CD4-positive, alpha-beta T cell treated with Interleukin-10 for 1 hour (primary cell): Measurements from ENCODE around the gene SIX1.

Experiments used
- DNase-seq: peaks from one replicate; pipeline ENCODE4 v3.0.0-alpha.2; 2020

Gene SIX1

GRCh38 chr14:60648934-60649874 lies at the start of gene SIX1:
TSS of gene SIX1 (minus strand) at chr14:60649477. CDS start at chr14:60649189, 288 bp downstream.
- no peak for DNase-seq

- DNase-seq = no peak
These were observed 46.0 kb upstream of the SIX1 start for GRCh38 chr14:60695327-60695726.

DNA sequence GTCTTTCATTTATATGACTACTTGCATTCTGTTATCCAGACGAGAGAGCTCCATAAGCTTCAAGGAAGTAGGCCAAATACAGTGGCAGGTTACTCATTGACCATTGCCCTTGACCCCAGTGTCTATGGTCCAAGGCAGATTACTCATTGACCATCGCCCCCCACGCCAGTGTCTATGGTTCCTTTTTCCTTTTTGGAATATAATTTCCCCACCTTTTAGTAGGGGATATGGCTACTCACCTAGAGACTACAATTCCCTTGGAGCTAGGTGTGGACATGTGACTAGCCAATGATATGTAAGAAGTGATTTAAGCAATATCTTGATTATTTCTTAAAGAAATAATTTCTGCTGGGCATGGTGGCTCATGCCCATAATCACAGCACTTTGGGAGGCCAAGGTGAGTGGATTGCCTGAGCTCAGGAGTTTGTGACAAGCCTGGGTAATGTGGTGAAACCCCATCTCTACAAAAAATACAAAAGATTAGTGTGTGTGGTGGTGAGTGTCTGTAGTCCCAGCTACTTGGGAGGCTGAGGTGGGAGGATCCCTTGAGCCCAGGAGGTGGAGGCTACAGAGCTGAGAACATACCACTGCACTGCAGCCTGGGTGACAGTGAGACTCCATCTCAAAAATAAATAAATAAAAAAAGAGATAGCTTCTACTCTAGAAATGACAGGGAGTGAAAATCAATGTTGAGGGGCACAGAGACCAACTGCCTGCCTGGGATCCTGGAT lies 42.3 kb upstream of the SIX1 start:
- no peak for DNase-seq

DNA sequence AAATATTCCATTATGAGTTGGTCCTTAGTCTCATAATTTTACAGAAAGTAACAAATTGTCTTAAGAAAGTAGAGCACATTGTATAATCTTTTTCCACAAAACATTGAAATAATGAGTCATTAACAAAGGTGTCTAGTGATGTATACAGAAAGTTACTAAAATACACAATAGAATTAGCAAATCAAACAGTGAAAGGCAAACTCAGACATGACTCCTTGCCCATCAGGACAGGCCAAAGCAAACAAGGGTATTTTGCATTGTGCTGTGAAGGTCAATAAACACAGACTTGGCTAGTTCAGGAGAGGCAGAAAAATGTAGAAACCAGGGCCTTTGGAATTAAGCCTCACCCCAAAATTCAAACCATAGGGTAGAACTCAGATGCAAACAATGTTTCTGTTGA lies 37.6 kb upstream of the SIX1 start:
- no peak for DNase-seq

- DNase-seq = no peak
These were observed 34.9 kb upstream of the SIX1 start for GRCh38 chr14:60684203-60684602.

GRCh38 chr14:60681271-60681670 lies 32.0 kb upstream of the SIX1 start:
- DNase-seq = no peak

DNA sequence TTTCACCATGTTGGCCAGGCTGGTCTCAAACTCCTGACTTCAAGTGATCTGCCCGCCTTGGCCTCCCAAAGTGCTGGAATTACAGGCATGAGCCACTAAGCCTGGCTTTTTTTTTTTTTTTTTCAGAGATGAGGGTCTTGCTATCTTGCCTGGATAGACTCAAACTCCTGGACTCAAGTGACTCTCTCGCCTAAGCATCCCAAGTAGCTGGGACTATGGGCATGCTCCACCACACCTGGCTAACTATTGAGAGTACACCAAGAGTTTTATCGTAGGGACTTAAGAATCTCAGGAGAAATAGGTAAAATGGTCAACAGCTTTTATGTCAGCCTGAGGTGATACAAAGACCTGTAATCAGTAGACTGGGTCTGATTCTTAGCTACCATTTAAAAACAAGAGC lies 31.2 kb upstream of the SIX1 start:
- no peak for DNase-seq

DNA sequence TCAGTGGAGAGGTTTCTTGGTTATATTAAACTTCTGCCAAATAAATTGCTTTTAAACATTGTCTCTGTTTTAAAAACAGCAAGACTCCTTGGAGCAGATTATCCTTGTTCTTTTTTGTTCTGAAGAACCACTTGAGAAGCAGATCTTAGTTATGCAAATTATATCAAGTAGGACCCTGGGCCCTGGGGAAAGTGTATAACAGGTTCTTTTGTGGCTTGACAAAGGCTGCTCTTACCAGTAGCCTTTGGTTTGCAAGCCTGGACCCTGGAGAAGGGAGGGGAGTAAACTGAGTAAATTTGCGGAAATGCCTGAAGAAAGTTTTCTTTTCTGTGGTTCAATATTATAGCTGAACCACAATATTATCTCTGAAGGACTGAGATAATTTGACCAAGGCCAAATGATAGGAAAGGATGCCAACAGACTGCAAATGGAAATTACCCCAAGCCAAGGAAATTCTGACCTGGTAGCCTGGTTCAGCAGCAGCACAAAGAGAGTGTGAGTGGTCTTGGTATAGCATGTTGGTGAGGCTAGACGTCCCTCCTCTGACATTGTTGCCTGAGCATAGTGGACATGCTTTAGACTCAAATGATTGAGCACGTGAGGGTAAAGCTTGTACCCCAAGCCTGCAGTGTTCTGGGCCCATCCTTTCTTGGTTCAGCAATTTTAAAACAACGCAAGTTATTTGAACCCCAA lies 30.4 kb upstream of the SIX1 start:
- no peak for DNase-seq

DNA sequence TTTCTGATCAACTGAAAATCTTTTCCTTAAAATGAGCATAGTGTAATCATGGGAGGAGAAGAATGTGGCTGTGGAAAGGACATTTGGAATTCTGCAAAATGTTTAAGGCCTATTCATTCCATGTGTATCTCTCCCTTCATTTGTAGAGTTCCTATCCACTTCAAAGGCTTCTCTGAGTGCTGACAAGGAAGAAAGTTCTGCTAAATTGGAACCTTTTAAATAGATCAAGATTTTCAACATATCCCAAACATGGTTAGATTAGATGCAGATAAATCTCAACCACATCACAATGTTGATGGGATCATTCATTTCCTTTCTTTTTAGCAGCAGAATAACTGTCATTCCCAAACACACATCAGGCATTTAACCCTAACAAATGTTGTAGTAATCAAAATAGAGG lies 28.4 kb upstream of the SIX1 start:
- no peak for DNase-seq

- no peak for DNase-seq
These were observed 21.7 kb upstream of the SIX1 start for GRCh38 chr14:60670989-60671388.

- no peak for DNase-seq
These were observed 19.3 kb upstream of the SIX1 start for GRCh38 chr14:60668431-60669112.

- no peak for DNase-seq
These were observed 15.9 kb upstream of the SIX1 start for GRCh38 chr14:60665177-60665550.

DNA sequence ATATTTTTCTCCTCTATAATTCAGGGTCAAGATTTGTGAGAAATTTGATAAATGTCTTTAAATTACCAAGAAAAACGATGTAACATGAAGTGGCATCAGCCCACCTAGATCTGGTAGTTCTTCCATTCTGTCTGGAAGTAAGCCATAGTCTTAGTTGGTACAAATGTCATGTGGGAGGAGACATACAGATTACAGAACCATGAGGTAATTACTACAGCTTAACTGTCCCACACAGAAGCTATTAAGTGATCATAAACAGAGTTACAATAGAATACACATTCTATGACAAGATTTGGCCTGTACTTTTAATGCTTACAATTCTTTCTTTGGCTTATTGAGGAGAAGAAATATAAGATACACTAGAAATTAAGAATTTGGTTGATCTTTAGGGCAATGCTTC lies 13.7 kb upstream of the SIX1 start:
- no peak for DNase-seq

- no peak for DNase-seq
These were observed 12.4 kb upstream of the SIX1 start for GRCh38 chr14:60661721-60662120.

DNA sequence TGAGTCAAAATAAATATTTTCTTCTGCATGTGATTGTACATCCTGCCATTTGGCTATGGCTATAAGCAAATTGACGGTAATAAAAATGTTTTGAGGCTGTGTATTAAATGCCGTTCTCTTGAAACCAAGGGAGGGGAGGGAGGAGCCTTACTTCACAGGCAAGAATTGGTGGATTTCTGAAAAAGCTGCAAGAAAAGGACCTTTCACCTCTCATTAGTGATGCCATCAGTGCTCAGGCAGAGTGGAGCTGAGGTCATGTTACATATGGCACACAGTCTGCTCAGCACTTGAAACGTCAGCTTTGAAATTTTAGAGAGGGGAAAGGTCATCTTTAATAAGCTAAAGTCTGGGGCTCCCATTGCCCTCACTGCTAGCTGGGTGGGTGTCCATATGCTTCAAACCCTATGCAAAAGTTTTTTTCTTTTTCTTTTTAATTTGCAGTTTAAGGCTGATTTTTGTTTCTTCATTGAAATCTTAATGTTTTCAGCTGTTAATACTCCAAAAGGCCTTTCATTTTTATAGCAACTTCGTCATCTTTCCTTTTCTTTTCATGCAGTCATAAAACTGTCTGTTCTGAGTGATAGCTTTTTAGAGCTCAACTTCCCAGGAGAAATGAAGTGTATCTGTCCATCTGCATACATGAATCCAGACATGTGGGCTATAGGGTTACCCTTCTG lies 9.8 kb upstream of the SIX1 start:
- DNase-seq = no peak

DNA sequence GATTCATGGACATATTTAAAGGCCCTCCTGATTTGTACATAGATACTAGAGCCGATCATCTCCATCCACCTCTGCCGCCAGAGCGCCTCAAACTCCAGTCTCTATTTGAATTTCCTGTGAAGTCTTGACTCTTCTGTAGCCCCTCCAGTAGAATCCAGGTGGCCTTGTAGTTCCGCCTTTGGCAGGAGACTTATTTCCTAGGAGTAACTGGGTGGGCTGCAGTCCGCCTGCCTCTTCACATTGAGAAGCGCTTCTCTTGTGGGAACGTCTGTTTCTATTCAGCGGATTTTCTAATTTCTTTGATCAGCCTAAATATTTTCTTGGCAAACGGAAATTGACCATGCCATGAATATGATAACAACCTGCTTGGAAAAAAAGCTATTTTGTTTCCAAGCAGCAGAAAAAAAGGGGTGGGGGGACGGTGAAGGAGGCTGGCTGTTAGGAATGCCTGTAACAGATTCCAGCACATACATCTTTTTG lies 9.0 kb upstream of the SIX1 start:
- no peak for DNase-seq

DNA sequence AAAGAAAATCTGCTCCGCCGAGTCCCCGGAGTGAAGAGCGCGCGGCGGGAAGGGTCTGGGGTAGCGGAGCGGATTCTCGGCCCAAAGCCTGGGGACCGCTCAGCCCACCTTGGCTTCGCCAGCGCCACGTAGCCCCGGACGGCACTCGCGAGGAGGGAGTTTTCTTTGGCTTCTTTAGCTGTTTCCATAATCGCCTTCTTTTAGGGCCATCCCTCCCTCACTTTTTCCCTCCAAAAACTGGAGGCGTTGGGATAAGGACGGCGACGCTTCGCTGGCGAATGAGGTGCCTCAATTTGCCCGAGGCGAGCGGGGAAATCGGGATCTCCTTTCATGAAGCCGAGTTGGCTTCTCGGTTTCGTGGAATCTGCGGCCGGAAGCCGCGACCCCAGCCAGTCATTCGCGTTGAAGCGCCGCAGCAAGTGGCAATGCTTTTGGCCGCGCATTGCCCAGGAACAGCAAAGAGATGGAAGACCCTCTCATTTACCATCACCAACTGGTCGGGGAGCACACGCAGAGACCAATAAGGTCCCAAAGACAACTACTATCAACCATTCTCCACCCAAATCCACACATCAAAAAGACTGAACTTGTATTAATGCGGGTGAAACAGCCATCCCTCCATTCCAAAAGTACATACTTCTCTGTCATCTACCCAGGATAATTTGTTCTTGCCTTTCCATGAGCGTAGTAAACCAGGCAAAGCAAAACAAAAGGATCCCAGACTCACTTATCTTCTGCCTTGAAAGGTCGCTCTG lies 8.4 kb upstream of the SIX1 start:
- DNase-seq = no peak

DNA sequence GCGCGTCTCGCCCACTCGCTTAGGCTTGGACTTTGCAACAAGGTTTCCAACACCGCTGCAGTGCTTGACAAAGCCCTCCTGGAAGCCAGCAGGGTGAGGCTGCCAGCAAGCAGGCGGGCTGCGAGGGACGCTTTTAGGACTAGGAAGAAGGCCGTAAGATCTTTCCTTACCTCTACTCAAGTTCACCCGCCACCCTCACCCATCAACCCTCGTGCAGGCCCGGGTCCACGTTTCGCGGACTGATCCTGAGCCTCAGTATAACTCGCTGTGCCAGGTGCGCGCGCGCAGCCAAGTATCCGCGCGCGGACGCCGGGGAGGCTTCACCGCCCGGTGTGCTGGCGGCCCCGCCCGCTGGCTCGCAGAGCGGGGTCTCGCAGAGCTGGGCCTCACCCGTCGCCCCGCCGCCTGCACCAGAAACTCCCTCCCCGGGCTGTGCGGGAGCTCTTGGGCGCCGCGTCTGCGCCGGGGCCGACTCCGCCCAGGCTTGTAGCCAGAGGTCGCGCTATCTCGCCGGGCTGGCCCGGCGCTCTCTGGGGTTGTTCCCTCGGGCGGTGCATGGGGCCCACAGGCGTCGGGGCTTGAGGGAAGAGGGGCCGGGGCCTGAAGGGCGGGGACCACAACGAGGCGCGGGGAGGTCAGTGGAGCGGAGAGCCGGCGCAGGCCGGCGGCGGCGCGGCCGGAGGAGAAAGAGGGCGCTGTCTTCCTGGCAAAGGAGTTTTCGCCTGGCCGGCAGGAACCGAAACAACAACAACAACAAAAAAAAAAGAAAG lies 7.6 kb upstream of the SIX1 start:
- no peak for DNase-seq

DNA sequence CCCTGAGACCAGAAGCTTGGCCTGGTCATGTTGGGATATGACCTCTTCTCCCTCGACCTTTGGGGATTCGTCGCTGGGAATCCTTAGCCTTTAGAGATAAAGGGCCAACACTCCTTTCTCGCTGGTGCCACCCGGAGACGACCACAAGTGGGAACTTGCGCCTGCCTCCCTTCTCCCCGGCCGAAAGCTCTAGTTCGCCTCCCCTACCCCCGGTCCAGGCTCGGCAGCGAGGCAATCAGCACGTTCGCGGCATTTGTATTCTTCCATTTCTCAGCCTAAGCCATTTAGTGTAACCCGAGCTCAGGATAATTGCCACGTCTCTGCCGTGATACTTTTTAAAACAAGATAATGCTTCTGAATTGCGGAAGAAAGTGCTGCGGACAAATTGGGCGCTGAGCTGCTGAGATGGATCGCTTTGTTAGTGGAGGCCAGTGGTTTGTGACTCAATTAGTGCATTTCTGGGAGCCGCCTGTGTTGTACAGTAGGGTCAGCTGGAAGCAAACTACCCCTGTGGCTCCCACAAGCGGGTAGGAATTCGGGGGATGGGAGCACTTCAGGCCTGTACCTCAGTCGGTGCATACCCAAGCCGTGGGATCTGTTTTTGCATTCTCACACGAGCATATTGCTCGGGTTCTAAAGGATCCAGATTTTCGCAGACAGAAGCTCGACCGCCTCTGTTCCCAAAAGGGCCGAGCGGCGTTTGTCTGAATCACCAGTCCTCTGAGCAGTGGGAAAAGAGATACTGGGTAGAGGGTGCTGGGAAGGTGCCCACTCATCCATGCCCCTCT lies 6.8 kb upstream of the SIX1 start:
- no peak for DNase-seq
